Colon (tissue), 2 donors: ENCODE measurements around the gene SCARB2.

Experiments
- FAIRE-seq: peaks from 2 replicates; lab custom pipeline; 2012; peaks lifted over from hg19 to GRCh38; lab: Jason Lieb, UNC
- donor health status: control.
- donor health status: control.

The SCARB2 gene

DNA sequence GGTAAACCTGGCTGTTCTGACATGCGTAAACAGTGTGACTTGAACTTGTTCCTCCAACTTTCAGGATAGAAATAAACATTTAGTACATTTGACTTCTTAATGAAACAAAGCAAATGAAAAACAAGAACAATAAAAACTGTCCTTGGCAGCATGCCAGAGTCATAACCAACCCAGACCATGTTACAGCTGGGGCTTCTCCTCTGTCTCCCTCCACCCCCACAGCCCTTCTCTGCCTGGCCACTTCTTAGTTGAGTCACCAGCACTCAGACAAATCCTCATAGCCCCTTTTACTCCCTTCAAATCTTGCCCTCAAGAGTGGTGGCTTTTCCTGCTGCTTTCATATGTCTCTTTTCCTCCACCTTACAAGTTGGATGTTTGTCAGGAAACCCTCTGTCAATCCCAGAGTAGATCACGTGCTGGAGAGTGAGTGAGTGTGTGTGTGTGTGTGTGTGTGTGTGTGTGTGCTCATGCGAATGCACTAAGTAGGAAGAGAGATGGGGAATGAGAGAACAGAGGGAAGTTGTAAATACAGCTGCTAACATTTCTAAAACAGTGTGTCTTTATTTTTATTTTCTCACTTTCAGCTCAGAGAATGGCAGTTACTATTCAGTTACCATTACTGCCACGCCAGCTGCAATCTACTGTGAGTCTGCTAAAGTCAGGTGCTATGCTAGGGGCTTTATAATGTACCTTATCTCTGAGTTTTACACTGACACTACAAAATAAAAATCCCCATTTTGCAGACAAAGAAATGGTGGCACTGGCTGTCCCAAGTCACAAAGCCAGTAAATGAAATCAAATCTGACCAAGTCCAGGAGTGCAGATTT is 15.0 kb downstream of the SCARB2 start:
- FAIRE-seq: no peak

DNA sequence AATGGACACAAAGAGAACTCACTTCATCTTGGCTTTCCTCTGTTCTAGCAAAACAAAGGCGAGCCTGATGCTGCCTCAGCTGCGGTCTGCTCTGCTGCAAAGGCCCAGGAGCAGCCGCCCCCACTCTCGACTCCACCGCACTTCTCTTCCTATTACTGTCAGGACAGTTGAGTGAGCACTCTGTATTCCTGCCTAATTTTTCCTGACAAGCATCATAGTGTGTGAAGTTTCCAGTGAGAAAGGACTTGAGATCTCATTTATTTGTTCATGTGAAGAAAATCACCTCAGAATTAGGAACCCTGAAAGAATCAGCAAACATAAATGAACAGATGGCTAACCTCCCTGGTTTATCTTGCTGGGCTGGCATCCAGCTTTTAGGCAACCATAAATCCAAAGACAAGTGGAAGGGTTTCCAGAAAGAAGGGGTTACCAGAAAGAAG is 15.6 kb downstream of the SCARB2 start:
- FAIRE-seq: no peak

DNA sequence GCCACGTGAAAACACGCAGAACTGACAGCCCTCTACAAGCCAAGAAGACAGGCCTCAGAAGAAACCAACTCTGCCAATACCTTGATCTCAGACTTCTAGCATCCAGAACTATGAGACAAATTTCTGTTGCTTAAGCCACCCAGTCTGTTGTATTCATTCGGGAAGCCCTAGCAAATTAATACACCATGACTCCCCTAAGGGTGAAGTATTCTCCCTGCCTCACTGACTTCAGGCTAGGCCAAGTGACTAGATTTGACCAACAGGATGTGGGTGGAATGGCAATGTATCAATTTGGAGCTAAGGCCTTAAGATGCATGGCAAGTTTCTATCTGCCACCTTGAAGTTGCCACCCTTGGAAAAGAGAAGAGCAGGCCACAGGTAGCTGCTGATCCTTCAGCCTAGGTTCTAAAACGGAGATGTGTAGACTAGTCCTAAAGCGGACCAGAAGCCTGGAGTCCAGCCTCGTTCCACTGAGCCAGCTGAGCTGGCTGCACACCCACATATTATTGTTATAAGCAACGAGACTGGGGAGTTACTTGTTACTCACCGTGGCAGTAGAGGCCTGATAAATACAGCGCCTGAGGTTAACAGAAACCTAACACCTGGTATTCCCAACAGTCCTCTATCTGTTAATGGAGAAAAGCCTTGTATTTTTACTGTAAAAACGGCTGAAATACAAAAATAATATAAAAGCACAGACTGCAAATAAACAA is 16.4 kb downstream of the SCARB2 start:
- FAIRE-seq: no peak

DNA sequence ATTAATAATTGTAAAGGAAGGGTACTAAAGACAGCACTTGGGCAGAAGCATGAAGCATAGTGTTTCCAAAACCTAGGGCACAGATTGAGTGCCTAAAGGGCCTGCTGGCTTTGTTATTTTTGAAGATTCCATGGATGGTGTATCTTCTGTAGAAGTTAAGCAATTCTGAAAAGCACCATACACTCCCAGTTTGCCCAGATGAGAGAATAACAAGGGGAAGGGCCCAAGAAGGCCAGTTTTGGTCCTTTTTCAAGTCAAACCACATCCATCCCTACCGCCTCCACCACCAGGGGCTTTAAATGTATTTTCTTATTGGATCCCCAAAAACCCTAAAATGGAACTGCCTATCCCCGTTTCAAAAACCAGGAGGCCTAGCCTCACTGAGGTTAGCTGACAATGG is 17.2 kb downstream of the SCARB2 start:
- no peak for FAIRE-seq

DNA sequence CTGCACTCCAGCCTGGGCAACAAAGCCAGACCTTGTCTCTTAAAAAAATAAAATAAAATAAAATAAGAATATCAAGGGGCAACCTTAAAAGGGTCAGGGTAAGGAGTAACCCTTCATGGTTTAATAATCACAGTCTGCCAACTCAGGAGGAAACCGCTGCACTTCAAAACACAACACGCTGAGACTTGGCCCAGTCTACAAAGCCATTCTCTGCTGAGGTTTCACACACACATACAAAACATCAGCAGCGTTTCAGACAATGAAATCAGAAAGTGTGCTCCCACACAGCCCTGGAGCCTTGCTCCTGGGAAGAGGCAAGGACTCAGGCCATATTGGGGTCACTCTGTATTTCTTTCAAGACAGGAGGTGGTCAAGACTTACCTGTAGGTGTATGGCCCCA is 18.3 kb downstream of the SCARB2 start:
- no peak for FAIRE-seq

DNA sequence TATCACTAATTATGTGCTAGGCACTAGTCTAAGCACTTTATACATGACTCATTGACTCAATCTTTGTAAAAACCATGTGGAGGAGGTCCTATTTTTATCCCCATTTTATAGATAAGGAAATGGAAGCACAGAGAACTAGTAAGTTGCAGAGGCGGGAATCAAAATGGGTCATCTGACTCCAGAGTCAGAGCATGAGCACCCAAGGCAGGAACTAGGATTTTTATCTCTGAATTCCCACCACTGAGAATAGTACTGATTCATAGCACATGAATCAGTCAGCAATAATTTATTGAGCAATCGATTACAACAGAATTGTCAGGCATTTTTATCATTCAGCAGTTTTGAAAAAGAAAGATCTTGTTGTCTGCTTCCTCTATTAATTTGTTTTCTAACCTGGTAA is 19.3 kb downstream of the SCARB2 start:
- no peak for FAIRE-seq

DNA sequence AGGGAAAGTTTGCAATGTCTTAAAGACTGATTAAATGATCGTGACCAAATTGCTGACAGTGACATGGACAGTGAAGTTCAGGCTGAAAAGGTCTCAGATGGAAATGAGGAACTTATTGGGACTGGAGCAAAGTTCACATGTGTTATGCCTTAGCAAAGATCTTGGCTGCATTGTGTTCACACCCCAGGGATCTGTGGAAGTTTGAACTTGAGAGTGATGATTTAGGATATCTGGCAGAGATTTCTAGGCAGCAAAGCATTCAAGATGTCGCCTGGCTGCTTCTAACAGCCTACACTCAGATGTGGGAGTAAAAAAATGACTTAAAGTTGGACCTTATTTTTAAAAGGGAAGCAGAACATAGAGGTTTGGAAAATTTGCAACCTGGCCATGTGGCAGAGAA is 21.4 kb downstream of the SCARB2 start:
- FAIRE-seq: no peak

DNA sequence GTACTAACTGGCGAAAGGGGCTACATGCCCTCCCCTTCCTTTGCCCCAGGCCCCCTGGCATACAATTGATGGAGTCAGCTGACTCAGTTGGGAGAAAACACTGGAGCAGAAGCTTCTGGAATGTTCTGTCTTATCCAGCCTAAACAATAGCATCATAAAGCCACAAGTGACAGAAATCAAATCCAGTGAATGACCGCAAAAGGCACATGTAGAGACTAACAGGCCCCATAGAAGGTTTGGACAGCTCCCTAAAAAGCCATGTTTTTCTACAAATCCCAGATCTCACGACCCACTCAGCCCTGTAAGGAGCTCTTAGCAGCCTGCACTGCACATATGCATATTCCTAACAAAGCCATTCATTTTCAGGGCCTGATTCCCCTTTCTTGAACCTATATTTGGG is 25.1 kb downstream of the SCARB2 start:
- no peak for FAIRE-seq

DNA sequence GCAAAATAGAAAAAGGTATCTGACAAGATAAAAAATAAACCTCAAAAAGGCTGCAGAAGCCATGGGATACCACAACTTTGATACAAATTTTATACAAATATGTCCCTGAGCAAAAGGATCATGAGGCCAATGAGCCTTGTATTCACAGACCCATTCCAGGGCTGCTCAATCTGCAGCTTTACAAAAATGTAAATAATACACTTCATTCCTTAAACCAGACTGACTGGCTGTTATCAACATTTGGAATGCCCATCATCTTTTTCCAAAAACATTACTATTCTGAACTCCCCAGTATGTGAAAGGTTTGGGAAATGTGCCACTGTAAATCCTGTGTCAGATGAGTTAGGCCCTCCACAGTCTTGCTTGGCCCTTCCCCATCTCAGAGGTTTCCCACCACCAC is 25.5 kb downstream of the SCARB2 start:
- FAIRE-seq: no peak

DNA sequence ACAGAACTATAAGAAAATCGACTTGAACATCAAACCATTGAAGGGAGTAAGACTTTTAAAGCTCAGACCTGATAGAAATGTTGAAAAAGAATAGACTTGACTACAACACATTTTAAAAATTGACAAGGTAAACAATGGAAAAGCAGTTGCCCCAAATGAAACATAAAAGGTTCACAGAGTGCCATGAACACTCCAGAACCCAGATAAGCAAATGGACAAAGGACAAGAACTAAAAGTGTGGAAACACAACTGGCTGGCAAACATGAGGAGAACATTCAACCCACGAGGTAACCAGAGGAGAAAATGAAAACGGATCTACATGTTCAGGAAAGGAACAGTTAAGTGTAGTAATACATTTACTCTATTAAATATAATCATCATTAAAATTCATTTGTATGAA is 26.5 kb downstream of the SCARB2 start:
- FAIRE-seq: no peak

DNA sequence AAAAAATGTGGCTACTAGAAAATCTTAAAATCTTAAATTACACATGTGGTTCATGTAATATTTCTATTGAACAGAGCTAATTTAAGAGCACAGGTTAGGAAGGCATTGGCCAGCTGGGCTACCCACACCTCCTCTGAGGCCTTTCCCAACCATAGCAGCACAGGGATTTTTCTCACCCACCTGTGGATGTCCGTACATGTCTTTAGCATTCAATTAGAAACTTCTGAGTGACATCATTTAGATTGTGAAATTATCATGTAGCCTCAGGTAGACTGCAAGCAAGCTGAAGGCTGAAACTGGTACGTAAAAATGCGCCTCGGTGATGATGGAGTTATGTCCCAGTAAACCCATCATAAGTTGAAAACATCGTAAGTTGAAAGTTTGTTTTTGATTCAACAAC is 31.2 kb downstream of the SCARB2 start:
- no peak for FAIRE-seq

DNA sequence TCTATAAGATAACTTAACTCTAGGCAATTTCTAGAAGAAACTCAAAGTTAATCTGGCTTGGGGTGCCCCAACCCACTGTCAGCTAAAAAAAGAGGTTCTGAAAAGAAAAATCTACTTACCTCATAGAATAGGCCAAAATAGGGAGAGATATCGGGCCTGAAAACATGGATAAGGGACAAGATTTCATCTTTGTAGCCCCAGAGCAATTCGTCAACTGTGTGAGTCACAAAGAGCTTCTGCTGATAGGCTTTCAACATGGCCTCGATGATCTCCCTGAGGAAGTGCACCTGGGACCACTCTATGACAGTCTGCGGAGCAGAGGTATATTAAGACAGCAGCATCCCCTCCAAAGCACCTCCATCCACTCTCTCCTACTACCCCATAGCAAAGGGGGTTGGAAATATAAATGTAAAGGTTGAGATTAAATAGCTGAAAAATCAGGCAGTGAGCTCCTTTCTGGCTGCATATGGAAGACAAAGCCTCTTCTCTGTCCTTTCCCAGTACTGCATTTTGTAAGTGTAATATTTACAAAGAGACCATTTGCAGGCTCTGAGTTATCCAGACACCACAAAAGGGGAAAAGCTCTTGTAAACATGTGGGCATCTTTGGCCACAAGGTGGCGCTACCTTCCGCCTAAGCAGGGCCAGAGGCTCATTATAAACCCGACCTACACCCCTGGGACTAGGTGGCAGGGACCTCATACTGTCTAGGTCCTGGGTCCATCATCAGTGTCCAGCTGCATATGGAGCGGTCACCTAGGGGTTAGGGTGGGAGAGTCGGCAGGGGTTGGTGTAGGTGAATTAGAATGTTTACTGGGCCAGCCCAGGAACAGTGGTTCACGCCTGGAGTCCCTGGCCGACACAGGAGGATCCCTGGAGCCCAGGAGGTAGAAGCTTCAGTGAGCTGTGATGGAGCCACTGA is 34.0 kb downstream of the SCARB2 start:
- no peak for FAIRE-seq

DNA sequence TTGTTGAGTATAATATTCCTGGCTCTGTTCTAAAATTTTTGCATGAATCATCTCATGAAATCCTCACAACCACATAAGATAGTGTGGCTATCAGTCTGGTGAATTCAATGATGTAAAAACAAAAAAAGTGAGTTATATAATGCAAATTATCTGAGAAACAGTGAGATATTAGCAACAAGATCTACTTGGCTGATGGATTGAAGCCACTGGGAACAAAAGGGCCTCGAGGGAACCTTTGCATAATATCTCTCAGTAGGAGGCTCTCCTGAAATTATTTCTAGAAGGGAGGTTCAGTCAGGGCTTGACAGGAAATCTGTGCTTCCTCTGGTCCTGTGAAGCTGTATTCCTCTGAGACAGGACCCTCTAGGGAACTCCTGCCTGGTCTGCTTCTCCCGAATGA is 35.3 kb downstream of the SCARB2 start:
- FAIRE-seq: no peak

DNA sequence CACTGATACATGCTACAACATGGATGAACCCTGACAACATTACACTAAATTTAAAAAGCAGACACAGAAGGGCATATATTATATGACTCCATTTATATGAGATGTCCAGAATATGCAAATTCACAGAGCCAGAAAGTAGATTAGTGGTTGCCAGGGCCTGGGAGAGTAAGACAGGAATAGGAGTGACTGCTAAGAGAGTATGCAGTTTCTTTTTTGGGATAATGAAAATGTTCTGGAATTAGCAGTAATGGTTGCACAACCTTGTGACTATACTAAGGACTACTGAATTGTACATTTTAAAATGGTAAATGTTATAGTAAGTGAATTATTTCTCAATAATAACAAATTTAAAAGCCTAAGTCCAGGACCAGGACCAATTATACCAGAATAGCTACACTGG is 35.9 kb downstream of the SCARB2 start:
- FAIRE-seq: no peak

DNA sequence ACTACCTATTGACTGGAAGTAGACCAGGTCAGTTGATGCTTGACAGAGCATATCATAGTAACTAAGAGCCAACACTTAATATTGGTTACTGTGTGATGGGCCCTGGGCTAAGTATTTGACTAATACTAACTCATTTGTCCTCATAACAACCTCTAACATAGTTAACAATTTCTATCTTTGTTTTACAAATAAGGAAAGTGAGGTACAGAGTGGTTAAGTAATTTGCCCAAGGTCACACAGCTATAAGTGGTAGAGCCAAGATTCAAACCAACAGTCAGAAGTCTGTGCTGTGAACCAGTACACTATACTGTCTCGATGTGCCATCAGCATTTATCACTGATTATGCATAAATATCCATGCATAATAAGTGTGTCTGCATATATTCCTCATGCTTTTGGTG is 38.3 kb downstream of the SCARB2 start:
- no peak for FAIRE-seq

DNA sequence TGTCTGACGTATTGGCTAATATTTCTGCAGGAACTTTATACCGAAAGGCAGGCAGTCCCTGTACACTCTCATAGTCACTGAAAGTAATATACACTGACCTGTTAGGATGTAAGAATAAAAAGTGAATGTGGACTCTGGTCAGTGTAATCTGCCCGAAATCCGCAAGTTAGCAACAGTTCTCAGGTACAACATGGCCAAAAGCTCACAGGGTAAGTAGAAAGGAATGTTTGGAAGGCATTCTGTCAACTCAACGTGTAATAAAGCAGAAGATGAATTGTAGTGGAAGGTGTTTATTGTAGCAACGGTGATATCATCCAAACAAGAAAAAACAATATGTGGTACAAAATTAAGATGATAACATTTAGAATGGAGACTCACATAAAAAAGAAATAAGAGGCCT is 39.4 kb downstream of the SCARB2 start:
- no peak for FAIRE-seq

DNA sequence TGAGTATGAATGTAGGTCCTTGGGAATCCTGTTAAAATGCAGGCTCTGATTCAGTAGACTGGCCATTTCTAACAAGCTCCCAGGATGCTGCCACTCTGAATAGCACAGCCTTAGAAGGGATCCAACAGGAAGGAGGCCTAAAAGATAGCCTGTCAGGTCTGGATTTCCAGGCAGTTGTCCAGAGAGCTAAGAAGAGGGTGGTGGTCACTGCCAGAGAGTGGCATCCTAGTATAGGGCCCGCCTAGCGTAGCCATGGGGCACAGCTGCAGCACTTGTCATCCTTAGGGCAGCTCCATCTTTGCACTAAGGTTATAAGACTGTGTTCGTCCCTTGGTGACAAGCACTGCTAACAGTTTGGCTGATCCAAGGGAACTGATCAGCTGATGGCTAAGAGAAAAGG is 44.9 kb downstream of the SCARB2 start:
- FAIRE-seq: no peak

DNA sequence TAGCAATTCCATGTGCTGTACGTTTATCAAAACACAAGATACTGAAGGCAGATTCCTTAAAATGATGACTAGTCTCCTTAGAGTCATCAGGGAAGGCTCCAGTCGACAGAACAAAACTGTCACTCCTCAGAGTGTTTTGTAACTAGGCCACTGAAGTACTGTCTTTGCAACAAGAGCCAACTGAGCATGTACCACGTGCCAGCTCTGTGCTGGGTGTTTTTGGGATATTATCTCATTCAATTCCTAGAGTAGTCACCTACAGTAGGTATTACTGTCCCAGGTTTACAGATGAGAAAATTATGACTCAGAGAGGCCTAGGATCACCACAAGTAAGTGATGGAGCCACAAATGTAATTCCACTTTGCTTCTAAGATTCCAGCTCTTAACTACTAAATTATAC is 47.1 kb downstream of the SCARB2 start:
- FAIRE-seq: no peak

DNA sequence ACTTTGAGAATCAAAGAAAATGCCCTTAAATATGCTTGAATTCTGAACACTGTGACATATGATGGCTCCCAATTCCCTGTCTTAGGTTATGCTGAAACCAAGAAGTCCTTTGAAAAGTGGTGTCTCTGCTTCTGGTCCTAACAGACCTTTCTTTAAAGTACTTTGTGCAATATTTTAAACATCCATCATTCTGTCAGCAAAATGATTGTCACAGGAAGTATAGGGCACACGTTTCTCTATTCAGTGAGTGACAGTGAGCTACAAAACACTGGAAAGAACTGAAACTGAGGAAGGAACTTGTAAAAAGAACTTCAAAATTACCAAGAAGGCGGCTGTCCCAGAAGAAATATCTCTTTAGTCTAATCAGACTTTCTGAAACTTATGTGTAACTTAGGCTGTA is 53.3 kb downstream of the SCARB2 start:
- no peak for FAIRE-seq

DNA sequence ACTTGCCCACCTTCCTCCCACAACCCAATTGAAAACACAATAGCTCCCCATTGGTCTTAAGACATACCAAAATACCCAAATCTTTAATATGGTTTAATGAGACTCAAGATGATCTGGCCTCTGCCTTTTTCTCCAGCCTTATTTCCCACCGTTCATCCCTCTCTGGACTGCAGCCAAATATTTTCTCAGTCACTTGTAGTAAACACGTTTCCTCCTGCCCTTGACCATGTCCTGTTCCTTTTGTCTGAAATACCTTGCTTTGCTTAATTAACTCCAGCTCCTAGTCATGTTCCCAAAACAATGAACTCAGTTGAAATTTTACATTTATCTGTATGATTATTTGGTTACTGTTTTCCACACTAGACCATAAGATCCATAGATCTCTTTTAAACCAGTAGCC is 57.0 kb downstream of the SCARB2 start:
- FAIRE-seq: no peak

DNA sequence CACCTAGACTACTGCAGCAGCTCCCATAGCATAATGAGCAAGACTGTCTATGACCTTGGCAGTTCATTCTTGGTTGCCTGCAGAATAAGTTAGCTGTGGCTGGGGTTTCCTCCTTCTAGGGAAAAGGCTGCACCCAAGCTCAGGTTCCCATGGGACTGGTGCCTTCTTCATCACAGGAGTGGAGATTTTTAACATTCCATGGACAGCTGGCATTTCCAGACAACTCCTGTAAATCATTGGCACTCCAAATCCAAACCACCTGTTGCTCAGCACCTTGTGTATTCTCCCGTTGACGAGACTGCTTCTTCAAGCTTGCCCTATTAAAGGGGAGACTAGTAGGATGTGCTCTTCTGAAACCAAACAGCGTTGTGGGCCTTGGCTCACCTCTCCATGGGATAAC is 57.6 kb downstream of the SCARB2 start:
- no peak for FAIRE-seq

DNA sequence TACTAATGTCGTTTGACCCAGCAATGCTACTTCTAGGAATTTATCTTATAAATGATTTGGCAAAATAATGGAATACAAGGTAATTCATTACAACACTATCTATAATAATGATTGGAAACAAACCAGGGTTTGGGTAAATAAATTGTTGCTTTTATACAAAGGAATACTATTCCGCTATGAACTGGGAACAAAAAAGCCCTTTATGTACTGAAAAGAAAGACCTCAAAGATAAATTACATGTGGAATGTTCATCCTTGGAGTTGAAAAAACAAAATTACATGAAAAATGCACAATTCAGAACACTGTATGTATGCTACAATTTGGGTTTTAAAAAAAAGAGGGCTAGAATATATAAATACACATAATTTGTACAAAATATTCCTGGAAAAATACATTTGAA is 60.3 kb downstream of the SCARB2 start:
- no peak for FAIRE-seq
